GM12873 (cell line): Measurements from ENCODE around the gene WDFY4.

Experiments used
- CTCF ChIP-seq: IDR thresholded peaks from 2 replicates; pipeline ENCODE4 v1.5.1; 2012; ENCODE audit warnings: low read depth, mild to moderate bottlenecking, moderate library complexity, low read length, control low read depth; ENCODE audit not compliant: insufficient read depth; ENCODE audit errors: missing control alignments

The WDFY4 gene

GRCh38 chr10:49008505-49009198, 324.0 kb downstream of the WDFY4 start:
- TF ChIP-seq CTCF, result no peak

GRCh38 chr10:49009199-49009979, 324.7 kb downstream of the WDFY4 start:
- no peak for TF ChIP-seq CTCF

GRCh38 chr10:49010295-49010694, 325.6 kb downstream of the WDFY4 start:
- TF ChIP-seq CTCF, result no peak

- TF ChIP-seq CTCF, result no peak
Observed at GRCh38 chr10:49010865-49011264, 326.2 kb downstream of the WDFY4 start.

- TF ChIP-seq CTCF, result no peak
Observed at GRCh38 chr10:49011756-49012155, 327.1 kb downstream of the WDFY4 start.

GRCh38 chr10:49012603-49013002, 327.9 kb downstream of the WDFY4 start:
- TF ChIP-seq CTCF, result no peak

GRCh38 chr10:49015700-49016099, 331.0 kb downstream of the WDFY4 start:
- no peak for TF ChIP-seq CTCF
